ENCODE results near the gene PTH1R. TPM values are rescaled to one million over a fixed set of nuclear protein-coding genes. Genes with fewer than 3 reads are reported as not detected.

The PTH1R gene
- total RNA-seq, 1 experiment from 2014 or later: not detected

DNA sequence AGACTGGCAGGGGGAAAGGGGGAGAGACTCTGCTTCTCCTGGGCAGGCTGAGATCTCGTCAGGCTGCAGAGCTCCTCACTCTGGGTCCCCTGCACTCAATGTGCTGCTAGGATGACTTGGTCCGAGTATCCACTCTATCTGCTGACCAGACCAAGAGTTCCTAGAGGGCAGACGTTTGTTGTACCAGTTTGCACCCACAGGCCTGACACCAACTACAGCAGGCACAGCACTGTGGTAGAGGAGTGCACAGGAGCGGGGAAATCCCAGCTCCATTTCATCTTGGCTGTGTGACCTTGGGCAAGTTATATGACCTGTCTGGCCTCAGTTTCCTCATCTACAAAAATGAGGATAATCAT lies 70.0 kb downstream of the PTH1R start:
- intact Hi-C loops (cut with micrococcal nuclease; ENCODE audit: unreplicated experiment): no loop called here
- no peak for DNase-seq
- BruUV-seq (replicated peaks): no TSS peak
- no peaks in the 10 kb centered on the region for H3K27me3 Mint-ChIP-seq (ENCODE audit: unreplicated experiment)
- H3K4me3 Mint-ChIP-seq (ENCODE audit: low read depth, unreplicated experiment): peak overlapping the region; percentile 31
- CTCF ChIA-PET: interaction anchor here (1.1 to 2.2 kb wide), 4 partner anchors 12 to 38 kb away, joined by 5 to 7 read pairs (median 6); partner anchors contain the start of gene CCDC12
- TF ChIP-seq, protein P1, sequence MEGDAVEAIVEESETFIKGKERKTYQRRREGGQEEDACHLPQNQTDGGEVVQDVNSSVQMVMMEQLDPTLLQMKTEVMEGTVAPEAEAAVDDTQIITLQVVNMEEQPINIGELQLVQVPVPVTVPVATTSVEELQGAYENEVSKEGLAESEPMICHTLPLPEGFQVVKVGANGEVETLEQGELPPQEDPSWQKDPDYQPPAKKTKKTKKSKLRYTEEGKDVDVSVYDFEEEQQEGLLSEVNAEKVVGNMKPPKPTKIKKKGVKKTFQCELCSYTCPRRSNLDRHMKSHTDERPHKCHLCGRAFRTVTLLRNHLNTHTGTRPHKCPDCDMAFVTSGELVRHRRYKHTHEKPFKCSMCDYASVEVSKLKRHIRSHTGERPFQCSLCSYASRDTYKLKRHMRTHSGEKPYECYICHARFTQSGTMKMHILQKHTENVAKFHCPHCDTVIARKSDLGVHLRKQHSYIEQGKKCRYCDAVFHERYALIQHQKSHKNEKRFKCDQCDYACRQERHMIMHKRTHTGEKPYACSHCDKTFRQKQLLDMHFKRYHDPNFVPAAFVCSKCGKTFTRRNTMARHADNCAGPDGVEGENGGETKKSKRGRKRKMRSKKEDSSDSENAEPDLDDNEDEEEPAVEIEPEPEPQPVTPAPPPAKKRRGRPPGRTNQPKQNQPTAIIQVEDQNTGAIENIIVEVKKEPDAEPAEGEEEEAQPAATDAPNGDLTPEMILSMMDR (IDR thresholded peaks at IDR 0.05; ENCODE audit: unreplicated experiment): no peak
- peak overlapping the region; percentile 97 for H3K27ac Mint-ChIP-seq (ENCODE audit: unreplicated experiment)
- H3K9me3 Mint-ChIP-seq (ENCODE audit: low read depth, unreplicated experiment): no peaks in the 10 kb centered on the region
- peaks cover 75% of the 10 kb centered on the region for H3K4me1 Mint-ChIP-seq (ENCODE audit: low read depth, unreplicated experiment)
- peaks cover 58% of the 10 kb centered on the region for H3K36me3 Mint-ChIP-seq (ENCODE audit: insufficient read depth, unreplicated experiment)

DNA sequence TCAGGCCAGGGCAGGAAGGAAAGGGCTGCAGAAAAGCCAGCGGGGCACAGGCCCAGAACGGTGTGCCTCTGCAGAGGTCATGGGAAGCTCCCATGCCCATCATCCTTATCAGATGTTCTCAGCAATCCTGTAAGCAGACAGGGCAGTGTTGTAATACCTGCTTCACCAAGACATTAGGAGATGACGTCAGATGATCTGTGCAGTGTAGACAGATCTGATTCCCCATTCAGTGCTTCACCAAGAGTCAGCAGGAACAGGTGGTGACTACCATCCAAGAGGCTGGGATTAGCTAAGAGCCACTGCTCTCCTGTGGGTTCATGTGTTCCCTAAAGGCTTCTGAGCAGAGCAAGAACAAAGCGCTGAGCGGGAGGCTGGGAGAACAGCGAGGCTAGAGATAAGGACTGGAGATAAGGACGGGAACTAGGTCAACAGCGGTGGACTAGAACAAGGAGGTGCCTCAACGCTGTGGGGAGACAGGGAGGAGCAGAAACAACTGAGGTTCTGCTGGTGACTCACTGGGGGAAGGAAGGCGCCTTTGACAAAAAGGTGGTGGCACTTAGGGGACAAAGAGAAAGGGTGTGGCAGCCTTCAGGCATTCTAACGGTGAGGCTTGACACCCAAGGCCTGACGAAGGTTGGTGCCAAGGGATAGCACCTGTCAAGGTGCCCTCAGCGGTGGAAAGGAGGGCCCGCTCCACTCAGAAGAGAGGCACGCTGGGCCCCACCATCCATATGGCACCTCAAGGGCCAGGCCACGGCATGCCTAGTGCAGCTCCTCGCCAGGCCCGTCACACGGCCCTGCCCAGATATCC lies 70.7 kb downstream of the PTH1R start:
- intact Hi-C loops (cut with micrococcal nuclease; ENCODE audit: unreplicated experiment): no loop called here
- TF ChIP-seq, protein P1 (IDR thresholded peaks at IDR 0.05; ENCODE audit: unreplicated experiment): no peak
- peaks cover 59% of the 10 kb centered on the region for H3K36me3 Mint-ChIP-seq (ENCODE audit: insufficient read depth, unreplicated experiment)
- peaks cover 75% of the 10 kb centered on the region for H3K4me1 Mint-ChIP-seq (ENCODE audit: low read depth, unreplicated experiment)
- H3K9me3 Mint-ChIP-seq (ENCODE audit: low read depth, unreplicated experiment): no peaks in the 10 kb centered on the region
- DNase-seq: peak; percentile 84
- BruUV-seq (replicated peaks): TSS peak; percentile 55
- H3K4me3 Mint-ChIP-seq (ENCODE audit: low read depth, unreplicated experiment): peak overlapping the region; percentile 31
- CTCF ChIA-PET: interaction anchor here (1.1 to 2.2 kb wide), 5 partner anchors 13 to 39 kb away, joined by 3 to 7 read pairs (median 6); partner anchors contain the start of genes CCDC12 and NBEAL2
- H3K27ac Mint-ChIP-seq (ENCODE audit: unreplicated experiment): peak overlapping the region; percentile 97
- H3K27me3 Mint-ChIP-seq (ENCODE audit: unreplicated experiment): no peaks in the 10 kb centered on the region

DNA sequence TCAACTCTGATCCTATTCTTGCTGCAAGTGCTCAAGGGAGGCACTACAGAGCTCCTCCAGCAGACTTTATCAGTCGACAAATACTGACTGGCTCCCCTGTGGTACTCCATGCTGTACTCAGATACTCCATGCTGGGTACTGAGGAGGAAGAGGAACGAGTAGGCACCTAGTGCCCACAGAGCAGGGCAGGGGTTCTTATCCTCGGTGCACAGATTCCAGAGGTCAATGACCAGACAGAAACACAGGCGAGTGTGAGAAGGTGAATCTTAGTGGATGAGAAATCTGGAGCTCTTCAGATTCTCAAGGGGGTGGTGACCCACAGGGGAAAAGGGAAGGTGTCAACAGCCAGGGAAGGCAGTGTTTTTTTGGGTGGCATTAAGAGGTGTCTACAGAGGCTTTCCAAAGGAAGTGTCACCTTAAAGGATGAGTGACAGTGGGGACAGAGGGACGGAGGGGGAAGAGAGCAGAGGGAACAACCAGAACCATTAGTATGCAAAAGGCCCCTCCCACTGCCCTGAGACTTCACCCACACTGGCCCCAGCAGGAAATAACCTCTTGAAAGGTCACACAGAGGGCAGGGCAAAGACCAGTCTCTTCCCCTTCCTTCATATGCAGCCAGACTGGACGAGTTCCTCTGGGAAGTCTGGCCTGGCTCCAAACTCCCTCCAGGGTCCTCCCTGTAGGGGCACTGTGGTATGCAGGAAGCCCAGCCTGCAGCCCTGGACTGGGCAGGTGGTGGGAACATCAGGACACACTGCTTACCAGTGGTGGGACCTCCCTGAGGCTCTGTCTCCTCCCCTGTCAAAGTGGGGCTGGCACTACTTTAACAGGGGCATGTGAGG lies 71.5 kb downstream of the PTH1R start:
- Mint-ChIP-seq H3K36me3 (ENCODE audit: insufficient read depth, unreplicated experiment) (peaks cover 55% of the 10 kb centered on the region), H3K9me3 (ENCODE audit: low read depth, unreplicated experiment) (no peaks in the 10 kb centered on the region), H3K4me1 (ENCODE audit: low read depth, unreplicated experiment) (peaks cover 75% of the 10 kb centered on the region), H3K4me3 (ENCODE audit: low read depth, unreplicated experiment) (peak overlapping the region; percentile 31), H3K27ac (ENCODE audit: unreplicated experiment) (peak overlapping the region; percentile 97), H3K27me3 (ENCODE audit: unreplicated experiment) (no peaks in the 10 kb centered on the region)
- CTCF ChIA-PET: interaction anchor here (1.4 to 1.9 kb wide), 2 partner anchors 18 to 30 kb away, joined by 3 to 5 read pairs; partner anchors contain the start of gene NBEAL2
- DNase-seq: peak; percentile 46
- intact Hi-C loops (cut with micrococcal nuclease; ENCODE audit: unreplicated experiment): no loop called here
- BruUV-seq (replicated peaks): no TSS peak
- TF ChIP-seq, protein P1 (IDR thresholded peaks at IDR 0.05; ENCODE audit: unreplicated experiment): no peak

DNA sequence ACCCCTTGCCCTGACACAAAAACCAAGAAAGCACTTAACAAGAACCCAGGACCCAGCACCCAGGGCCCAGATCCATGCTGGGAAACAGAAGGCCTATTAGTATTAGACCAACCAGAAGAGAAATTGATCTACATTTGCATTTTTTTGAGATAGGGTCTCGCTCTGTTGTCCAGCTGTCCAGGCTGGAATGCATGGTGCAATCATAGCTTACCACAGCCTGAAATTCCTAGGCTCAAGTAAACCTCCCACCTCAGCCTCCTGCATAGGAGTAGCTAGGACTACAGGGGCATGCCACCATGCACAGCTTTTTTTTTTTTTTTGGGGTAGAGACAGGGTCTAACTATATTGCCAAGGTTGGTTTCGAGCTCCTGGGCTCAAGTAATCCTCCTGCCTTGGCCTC lies 72.7 kb downstream of the PTH1R start:
- Mint-ChIP-seq H3K36me3 (ENCODE audit: insufficient read depth, unreplicated experiment) (peaks cover 44% of the 10 kb centered on the region), H3K27ac (ENCODE audit: unreplicated experiment) (peak overlapping the region; percentile 52), H3K4me1 (ENCODE audit: low read depth, unreplicated experiment) (peaks cover 73% of the 10 kb centered on the region), H3K27me3 (ENCODE audit: unreplicated experiment) (no peaks in the 10 kb centered on the region), H3K9me3 (ENCODE audit: low read depth, unreplicated experiment) (no peaks in the 10 kb centered on the region), H3K4me3 (ENCODE audit: low read depth, unreplicated experiment) (no peak overlapping the region)
- CTCF ChIA-PET: no interaction called here
- intact Hi-C loops (cut with micrococcal nuclease; ENCODE audit: unreplicated experiment): no loop called here
- TF ChIP-seq, protein P1 (IDR thresholded peaks at IDR 0.05; ENCODE audit: unreplicated experiment): no peak
- no TSS peak for BruUV-seq (replicated peaks)
- DNase-seq: no peak
